ENCODE data around the gene TMEM132D.

- TF ChIP-seq EP300 (conservative IDR thresholded peaks at IDR 0.05; ENCODE audit: poor library complexity, severe bottlenecking): no peak
- TF ChIP-seq, protein P1, sequence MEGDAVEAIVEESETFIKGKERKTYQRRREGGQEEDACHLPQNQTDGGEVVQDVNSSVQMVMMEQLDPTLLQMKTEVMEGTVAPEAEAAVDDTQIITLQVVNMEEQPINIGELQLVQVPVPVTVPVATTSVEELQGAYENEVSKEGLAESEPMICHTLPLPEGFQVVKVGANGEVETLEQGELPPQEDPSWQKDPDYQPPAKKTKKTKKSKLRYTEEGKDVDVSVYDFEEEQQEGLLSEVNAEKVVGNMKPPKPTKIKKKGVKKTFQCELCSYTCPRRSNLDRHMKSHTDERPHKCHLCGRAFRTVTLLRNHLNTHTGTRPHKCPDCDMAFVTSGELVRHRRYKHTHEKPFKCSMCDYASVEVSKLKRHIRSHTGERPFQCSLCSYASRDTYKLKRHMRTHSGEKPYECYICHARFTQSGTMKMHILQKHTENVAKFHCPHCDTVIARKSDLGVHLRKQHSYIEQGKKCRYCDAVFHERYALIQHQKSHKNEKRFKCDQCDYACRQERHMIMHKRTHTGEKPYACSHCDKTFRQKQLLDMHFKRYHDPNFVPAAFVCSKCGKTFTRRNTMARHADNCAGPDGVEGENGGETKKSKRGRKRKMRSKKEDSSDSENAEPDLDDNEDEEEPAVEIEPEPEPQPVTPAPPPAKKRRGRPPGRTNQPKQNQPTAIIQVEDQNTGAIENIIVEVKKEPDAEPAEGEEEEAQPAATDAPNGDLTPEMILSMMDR (IDR thresholded peaks at IDR 0.05; ENCODE audit: poor library complexity, severe bottlenecking): no peak
- no peak for TF ChIP-seq REST (IDR thresholded peaks at IDR 0.05; ENCODE audit: borderline replicate concordance)
- TF ChIP-seq EZH2 (IDR thresholded peaks at IDR 0.05; ENCODE audit: borderline replicate concordance, insufficient read depth, low read length, poor library complexity, severe bottlenecking): no peak
- no peak for TF ChIP-seq SMC3 (conservative IDR thresholded peaks at IDR 0.05; ENCODE audit: poor library complexity)
- TF ChIP-seq TAF1 (IDR thresholded peaks at IDR 0.05; ENCODE audit: low read depth): no peak
Observed at GRCh38 chr12:129862561-129863175, 41.2 kb downstream of the TMEM132D start.

Measured in neural cell (in vitro differentiated cells).